DMS53 treated with DMSO at 0.1 percent for 48 hours (cell line): ENCODE results near the gene C19orf12.

Experiments used
- DNase-seq: peaks from one replicate; lab custom pipeline; 2025; ENCODE audit not compliant: unreplicated experiment; lab: John Stamatoyannopoulos, UW

C19orf12 gene

GRCh38 chr19:29697523-29698261 lies 17.4 kb downstream of the C19orf12 start:
- DNase-seq, result no peak

GRCh38 chr19:29696565-29696846 lies 18.6 kb downstream of the C19orf12 start:
- no peak for DNase-seq

GRCh38 chr19:29695765-29696564 lies 19.1 kb downstream of the C19orf12 start:
- DNase-seq, result no peak

DNA sequence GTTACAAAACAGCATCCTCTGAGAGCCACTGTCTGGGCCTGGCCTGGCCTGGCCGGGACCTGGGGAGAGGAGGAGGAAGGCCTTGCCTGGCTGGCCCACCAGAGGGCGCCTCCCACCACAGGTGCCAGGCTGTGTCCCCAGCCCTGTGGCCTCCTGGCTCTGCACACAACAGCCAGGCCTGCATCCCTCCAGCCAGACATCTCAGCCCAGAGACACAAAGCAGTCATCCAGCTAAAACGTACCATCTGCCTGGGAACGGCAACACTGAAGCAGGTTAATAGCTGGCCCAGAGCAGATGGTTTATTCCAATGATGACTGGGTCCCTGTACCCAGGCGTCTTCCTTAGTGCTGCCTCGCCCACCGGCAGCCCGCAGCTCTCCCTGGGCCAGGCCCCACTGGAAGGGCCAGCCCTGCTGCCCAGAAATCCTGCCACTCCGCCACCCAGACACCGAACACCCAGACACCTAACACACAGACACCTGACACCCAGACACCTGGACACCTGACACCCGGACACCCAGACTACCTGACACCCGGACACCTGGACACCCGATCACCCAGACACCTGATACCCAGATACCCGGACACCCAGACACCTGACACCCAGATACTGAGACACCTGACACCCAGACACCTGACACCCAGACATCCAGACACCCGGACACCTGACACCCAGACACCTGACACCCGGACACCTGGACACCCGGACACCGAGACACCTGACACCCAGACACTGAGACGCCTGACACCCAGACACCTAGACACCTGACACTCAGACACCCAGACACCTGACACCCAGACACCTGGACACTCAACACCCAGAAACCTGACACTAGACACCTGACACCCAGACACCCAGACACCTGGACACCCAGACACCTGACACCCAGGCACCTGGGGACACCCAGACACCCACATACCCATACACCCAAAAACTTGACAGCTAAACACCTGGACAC lies 20.1 kb downstream of the C19orf12 start:
- DNase-seq, result peak; percentile 17

- no peak for DNase-seq
These were observed 20.9 kb downstream of the C19orf12 start for GRCh38 chr19:29694161-29694560.

- no peak for DNase-seq
These were observed 24.2 kb downstream of the C19orf12 start for GRCh38 chr19:29690842-29691241.

DNA sequence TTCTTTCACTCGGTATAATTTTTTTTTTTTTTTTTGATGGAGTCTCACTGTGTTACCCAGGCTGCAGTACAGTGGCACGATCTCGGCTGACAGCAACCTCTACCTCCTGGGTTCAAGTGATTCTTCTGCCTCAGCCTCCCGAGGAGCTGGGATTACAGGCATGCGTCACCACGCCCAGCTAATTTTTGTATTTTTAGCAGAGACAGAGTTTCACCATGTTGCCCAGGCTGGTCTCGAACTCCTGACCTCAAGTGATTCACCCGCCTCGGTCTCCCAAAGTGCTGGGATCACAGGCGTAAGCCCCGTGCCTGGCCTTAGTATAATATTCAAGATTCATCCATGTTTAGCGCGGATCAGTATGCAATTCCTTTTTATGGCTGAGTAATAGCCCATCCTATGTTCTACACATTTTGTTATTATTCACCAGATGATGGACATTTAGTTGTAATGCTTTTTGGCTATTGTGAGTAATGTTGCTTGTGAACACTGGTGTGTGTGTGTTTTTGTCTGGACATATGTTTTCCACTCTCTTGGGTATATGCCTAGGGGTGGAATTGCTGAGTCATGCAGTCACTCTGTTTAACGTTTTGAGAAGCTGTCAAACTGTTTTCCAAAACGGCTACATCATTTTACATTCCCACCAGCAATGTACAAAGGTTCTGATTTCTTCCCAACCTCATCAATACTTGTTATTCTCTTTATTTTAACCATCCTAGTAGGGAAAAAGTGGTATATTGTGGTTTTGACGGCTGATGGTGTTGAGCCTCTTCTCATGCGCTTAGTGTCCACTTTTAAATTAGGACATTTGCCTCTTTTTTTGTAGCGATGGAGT lies 26.9 kb downstream of the C19orf12 start:
- no peak for DNase-seq

- DNase-seq, result no peak
These were observed 27.7 kb downstream of the C19orf12 start for GRCh38 chr19:29687244-29687896.

GRCh38 chr19:29686285-29686805 lies 28.7 kb downstream of the C19orf12 start:
- DNase-seq, result no peak

- DNase-seq, result no peak
These were observed 29.7 kb downstream of the C19orf12 start for GRCh38 chr19:29685326-29685725.

GRCh38 chr19:29683009-29683408 lies 32.1 kb downstream of the C19orf12 start:
- no peak for DNase-seq

DNA sequence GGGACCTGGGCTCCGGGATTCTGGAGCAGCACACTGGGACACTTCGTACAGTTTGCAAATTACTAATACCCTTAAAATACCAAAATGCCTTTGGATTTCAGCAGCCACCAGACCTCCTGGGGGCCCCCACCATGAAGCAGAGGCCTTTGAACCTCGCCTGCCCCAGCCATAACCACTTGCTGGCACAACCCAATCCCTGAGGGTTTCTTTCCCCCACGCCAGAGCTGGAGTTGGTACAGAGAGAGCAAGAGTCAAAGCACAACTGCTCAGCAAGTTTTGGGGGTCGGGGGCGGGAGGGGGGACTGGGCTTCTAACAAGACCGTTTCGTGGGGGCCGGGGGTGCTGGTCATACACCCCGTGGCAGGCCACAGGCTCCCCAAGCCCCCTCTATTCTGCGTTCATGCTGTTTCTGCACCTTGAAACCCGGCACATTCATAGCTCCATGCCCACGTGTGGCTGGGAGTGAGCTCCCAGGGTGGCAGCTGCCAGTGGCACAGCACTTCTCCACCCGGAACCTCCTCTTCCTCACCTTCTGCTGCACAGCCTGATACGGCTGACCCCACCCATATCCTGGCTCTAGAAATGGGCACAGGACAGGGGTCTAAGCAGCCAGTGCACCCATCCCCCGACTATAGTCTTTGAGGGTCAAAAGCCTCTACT lies 32.7 kb downstream of the C19orf12 start:
- DNase-seq, result no peak

DNA sequence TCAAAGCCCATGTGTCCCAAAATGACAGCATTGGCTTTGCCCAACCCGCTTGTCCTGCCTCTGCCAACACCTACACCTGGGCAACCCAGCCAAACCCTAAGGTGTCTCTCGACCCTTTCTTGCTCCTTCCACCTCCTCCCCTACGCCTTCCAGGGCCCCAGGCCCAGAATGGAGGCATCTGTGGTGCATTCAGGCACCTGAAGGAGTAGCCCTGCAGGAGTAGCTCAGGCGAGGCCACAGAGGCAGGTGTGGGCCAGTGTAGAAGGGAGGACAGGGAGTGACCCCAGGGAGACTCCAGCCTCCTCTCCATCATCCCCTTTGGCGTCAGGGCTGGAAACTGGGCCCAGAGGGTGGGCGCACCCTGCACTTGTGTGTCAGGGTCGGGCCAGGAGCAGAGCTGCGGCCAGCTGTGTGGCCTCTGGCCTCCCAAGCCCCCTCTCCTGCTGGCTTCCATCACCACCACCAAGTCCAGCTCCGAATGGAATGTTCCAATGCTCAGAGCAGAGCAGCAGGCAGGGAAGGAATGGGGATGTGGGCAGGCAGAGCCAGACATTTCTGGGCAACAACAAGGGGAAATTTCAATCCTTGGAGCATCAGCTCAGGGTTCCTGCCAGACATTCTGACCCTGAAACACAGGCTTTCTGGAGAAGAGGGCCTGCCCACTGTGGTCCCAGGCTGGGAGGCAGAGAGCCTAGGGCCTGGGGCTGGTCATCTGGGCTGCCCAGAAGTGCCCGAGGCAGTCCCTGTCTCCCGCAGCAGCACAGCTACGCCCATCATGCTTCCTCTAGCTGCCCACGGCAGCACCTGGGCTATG lies 33.4 kb downstream of the C19orf12 start:
- no peak for DNase-seq

DNA sequence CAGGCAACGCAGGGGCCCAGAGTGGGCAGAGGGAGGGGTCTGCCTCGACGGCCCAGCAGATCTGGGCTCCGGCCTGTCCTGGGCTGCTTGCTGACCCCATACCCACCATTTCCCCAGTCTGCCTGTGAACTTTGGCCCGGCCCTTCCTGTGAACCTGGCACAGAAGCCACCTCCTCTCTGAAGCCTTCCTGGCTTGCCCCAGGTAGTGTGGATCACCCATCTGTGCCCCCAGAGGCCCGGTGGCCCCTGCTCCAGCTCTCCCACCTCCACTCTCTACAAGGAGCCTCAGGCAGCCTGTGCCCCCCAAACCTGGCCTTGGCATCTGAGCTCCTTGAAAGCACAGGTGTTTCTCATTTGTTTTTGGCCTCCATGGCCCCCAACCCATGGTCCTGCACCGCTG lies 34.1 kb downstream of the C19orf12 start:
- DNase-seq, result no peak

DNA sequence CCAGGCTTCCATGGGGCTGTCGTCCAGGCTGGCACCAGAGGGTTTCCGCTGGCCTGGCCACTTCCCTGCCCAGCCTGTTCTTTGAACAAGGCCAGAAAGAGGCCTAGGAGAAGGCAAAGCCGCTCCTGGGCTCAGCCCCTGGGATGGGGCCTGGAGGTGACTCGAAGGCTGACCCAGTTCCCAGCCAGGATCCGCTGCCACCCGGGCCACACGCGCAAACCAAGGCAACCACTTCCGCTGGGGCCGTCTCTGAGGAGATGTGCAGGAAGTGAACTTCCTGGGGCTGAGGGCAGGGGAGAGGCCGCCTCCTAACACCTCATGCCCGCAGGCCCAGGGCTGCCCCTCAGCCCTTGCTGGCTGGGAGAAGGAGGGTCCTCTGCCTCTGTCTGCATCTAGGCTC lies 34.6 kb downstream of the C19orf12 start:
- DNase-seq, result no peak

DNA sequence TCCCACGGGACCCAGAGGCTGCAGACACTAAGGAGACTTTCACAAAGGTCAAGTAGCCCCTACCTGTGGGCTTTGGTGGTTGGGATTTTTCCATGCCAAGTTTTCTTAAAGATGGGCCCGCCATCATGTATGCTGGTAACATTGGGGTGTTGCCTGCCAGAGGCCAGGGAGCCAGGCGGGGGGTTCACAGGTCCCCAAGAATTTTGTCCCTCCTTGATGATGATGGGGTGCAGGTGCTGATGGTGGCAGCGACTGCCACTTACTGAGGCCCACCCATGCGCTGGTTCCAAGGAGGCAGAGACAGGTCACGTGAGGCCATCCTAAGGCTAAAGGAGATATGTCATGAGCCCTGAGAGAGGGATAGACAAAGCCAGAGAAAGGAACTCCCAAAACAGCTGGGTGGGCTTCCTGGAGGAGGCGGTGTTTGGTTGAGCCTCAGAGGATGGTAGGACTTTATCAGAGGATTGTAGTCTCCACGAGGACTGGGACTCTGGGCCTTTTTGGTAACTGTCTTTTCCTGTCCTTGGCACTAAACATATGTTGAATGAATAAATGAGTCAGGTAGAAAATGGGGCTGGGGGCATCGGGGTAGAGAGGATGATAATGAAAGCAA lies 35.4 kb downstream of the C19orf12 start:
- no peak for DNase-seq

- no peak for DNase-seq
These were observed 36.5 kb downstream of the C19orf12 start for GRCh38 chr19:29678484-29679106.
